Natural killer cell (primary cell): Measurements from ENCODE around the gene CSF2RB. TPM values are rescaled to one million over a fixed set of nuclear protein-coding genes. Genes with fewer than 3 reads are reported as not detected.

Experiments used
- ATAC-seq, 3 donors: fragments of 150-1000 bp in 2 of 3; fragments of 200-7000 bp in 1 of 3; cut with Tn5 transposase; 1 replicate in 1 of 3; 2 replicates in 2 of 3; pipeline ENCODE4 v1.10.0; 2021; ENCODE audit warnings: mild to moderate bottlenecking in 2 of 3, moderate library complexity in 2 of 3
- DNase-seq, 2 donors: peaks; one replicate each; pipeline versions ENCODE4 v3.0.0 to v3.0.0-alpha.2; 2013 to 2021; ENCODE audit warnings: mixed read lengths in 1 of 2
- H3K27ac ChIP-seq: one replicate; pipeline ENCODE4 v1.5.1; 2013; ENCODE audit warnings: mild to moderate bottlenecking, low read length
- H3K27me3 ChIP-seq: one replicate; pipeline ENCODE4 v1.6.1; 2013; ENCODE audit warnings: low read length; ENCODE audit not compliant: control insufficient read depth, insufficient read depth
- H3K36me3 ChIP-seq: one replicate; pipeline ENCODE4 v1.6.1; 2013; ENCODE audit warnings: low read length; ENCODE audit not compliant: control insufficient read depth, insufficient read depth
- H3K4me1 ChIP-seq: one replicate; pipeline ENCODE4 v1.6.1; 2013; ENCODE audit warnings: low read length; ENCODE audit not compliant: control insufficient read depth, insufficient read depth
- H3K4me3 ChIP-seq: one replicate; pipeline ENCODE4 v1.5.1; 2013; ENCODE audit warnings: low read length
- H3K9me3 ChIP-seq: one replicate; pipeline ENCODE4 v1.6.1; 2013; ENCODE audit warnings: low read length; ENCODE audit not compliant: control insufficient read depth, insufficient read depth
- H3K27ac Mint-ChIP-seq, 2 donors: one replicate each; pipeline ENCODE4 v1.8.0; 2022; ENCODE audit warnings: mild to moderate bottlenecking in 2 of 2, mixed read lengths in 2 of 2, moderate library complexity in 1 of 2
- H3K27me3 Mint-ChIP-seq, 2 donors: one replicate each; pipeline ENCODE4 v1.8.0; 2022; ENCODE audit warnings: low read depth in 2 of 2, mixed read lengths in 2 of 2
- H3K36me3 Mint-ChIP-seq: one replicate; pipeline ENCODE4 v1.8.0; 2022; ENCODE audit warnings: mixed read lengths
- H3K4me1 Mint-ChIP-seq, 2 donors: one replicate each; pipeline ENCODE4 v1.8.0; 2022; ENCODE audit warnings: mixed read lengths in 2 of 2
- H3K4me3 Mint-ChIP-seq: one replicate; pipeline ENCODE4 v1.8.0; 2022; ENCODE audit warnings: mild to moderate bottlenecking, moderate library complexity, mixed read lengths
- H3K9me3 Mint-ChIP-seq, 2 donors: one replicate each; pipeline ENCODE4 v1.8.0; 2022; ENCODE audit warnings: mixed read lengths in 2 of 2
- WGBS: methylation state at CpG from one replicate; pipeline ENCODE4 v1.1.7; 2013; ENCODE audit warnings: missing lambda C conversion rate; ENCODE audit not compliant: insufficient coverage; 5-methylcytosine and 5-hydroxymethylcytosine counted together
- intact Hi-C: fragments of 100-400 bp; cut with micrococcal nuclease; formaldehyde crosslinking; loops from one replicate; pipeline ENCODE4 v1.14.2; 2022
- total RNA-seq, 4 donors: library from RNA; stranded (reverse); fragments of 120-200 nt in 1 of 4; gene quantifications; one replicate each; pipeline versions ENCODE4 v1.2.3 to v1.2.4, GENCODE V29; 2013 to 2022
- TF ChIP-seq, protein P1 (sequence below): fragments of 200-600 bp; IDR thresholded peaks from one replicate; pipeline ENCODE4 v1.8.0; 2022; ENCODE audit warnings: antibody characterized with exemption

Gene CSF2RB
- total RNA-seq, 3 donors from 2014 or later (not counting 1 experiment from before 2014, with no cell fraction given), result 3.8 to 274 (median 8.2) TPM

DNA sequence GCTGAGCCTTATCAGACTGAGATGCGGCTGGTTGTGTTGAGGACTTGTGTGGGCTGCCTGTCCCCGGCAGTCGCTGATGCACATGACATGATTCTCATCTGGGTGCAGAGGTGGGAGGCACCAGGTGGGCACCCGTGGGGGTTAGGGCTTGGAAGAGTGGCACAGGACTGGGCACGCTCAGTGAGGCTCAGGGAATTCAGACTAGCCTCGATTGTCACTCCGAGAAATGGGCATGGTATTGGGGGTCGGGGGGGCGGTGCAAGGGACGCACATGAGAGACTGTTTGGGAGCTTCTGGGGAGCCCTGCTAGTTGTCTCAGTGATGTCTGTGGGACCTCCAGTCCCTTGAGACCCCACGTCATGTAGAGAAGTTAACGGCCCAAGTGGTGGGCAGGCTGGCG is 25.5 kb downstream of the CSF2RB start:
- Mint-ChIP-seq H3K9me3 (no peaks in the 10 kb centered on the region), H3K4me1 (peaks cover 0 to 7% of the 10 kb centered on the region in 2 donors), H3K36me3 (no peaks in the 10 kb centered on the region), H3K27ac (no peak overlapping the region), H3K27me3 (peaks cover 14 to 17% of the 10 kb centered on the region in 2 donors), H3K4me3 (no peak overlapping the region)
- no peaks in the 10 kb centered on the region for H3K36me3 ChIP-seq
- 90% methylated on average over 13 of the region's 13 CpGs for WGBS
- intact Hi-C loops, result no loop called here
- no peak overlapping the region for H3K4me3 ChIP-seq
- H3K27me3 ChIP-seq, result no peaks in the 10 kb centered on the region
- no peak for ATAC-seq
- DNase-seq, result no peak
- peaks cover 6% of the 10 kb centered on the region for H3K4me1 ChIP-seq
- no peaks in the 10 kb centered on the region for H3K9me3 ChIP-seq
- TF ChIP-seq, protein P1, sequence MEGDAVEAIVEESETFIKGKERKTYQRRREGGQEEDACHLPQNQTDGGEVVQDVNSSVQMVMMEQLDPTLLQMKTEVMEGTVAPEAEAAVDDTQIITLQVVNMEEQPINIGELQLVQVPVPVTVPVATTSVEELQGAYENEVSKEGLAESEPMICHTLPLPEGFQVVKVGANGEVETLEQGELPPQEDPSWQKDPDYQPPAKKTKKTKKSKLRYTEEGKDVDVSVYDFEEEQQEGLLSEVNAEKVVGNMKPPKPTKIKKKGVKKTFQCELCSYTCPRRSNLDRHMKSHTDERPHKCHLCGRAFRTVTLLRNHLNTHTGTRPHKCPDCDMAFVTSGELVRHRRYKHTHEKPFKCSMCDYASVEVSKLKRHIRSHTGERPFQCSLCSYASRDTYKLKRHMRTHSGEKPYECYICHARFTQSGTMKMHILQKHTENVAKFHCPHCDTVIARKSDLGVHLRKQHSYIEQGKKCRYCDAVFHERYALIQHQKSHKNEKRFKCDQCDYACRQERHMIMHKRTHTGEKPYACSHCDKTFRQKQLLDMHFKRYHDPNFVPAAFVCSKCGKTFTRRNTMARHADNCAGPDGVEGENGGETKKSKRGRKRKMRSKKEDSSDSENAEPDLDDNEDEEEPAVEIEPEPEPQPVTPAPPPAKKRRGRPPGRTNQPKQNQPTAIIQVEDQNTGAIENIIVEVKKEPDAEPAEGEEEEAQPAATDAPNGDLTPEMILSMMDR, result no peak
- no peak overlapping the region for H3K27ac ChIP-seq

DNA sequence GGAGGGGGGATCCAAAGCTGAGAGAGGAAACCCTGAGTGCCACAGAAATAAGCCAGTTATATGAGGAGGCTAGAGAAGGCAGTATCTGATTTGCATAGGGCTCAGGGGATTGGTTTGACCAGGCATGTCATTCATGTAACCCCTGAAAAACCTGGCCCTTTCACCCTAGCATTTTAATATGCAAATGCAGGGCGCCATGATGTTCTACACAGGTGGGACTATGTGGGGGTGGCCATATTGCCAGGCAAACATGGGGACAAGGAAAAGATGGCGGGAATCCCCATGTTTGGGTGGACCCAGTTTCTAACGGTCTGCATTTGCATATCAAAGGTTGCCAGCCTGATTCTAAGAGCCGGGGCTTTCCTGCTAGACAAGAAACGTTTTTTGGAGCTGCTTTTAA is 27.2 kb downstream of the CSF2RB start:
- DNase-seq, result peak in 1 of 2 donors; percentile 32
- H3K4me1 ChIP-seq, result peaks cover 6% of the 10 kb centered on the region
- intact Hi-C loops, result no loop called here
- H3K9me3 Mint-ChIP-seq, result no peaks in the 10 kb centered on the region
- no peaks in the 10 kb centered on the region for H3K9me3 ChIP-seq
- no peak overlapping the region for H3K4me3 ChIP-seq
- no peak overlapping the region for H3K27ac ChIP-seq
- ATAC-seq, result peak in 1 of 3 donors; percentile 39
- TF ChIP-seq, protein P1, result no peak
- no peaks in the 10 kb centered on the region for H3K36me3 ChIP-seq
- peaks cover 16 to 34% of the 10 kb centered on the region in 2 donors for H3K27me3 Mint-ChIP-seq
- no peak overlapping the region for H3K4me3 Mint-ChIP-seq
- 65% methylated on average over 5 of the region's 5 CpGs for WGBS
- no peak overlapping the region for H3K27ac Mint-ChIP-seq
- no peaks in the 10 kb centered on the region for H3K36me3 Mint-ChIP-seq
- no peaks in the 10 kb centered on the region for H3K27me3 ChIP-seq
- H3K4me1 Mint-ChIP-seq, result peaks cover 0 to 7% of the 10 kb centered on the region in 2 donors

DNA sequence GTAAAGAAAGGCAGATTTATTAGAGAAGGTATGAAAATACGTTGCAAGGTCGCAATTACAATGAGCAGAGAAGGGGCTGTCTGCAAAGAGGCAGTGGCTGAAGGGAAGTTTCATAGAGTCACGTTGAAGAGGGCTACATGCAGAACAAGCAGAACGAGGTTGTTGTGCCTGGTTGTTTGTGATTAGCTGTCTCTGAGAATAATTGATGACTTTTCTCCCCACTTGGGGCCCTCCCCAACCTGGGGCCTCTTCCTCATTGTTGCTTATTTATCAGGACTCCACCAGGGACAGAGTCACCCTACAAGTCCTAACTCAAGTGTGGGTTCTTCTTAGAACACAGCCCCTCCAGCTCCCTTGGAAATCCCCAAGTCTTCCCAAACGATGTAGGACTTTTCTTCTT is 29.1 kb downstream of the CSF2RB start:
- peaks cover 16 to 34% of the 10 kb centered on the region in 2 donors for H3K27me3 Mint-ChIP-seq
- TF ChIP-seq, protein P1, result no peak
- no peak overlapping the region for H3K27ac Mint-ChIP-seq
- H3K4me3 Mint-ChIP-seq, result no peak overlapping the region
- ATAC-seq (no peak), DNase-seq (no peak)
- Histone ChIP-seq H3K27ac (no peak overlapping the region), H3K4me3 (no peak overlapping the region), H3K27me3 (no peaks in the 10 kb centered on the region), H3K4me1 (no peaks in the 10 kb centered on the region), H3K9me3 (no peaks in the 10 kb centered on the region), H3K36me3 (no peaks in the 10 kb centered on the region)
- no peaks in the 10 kb centered on the region for H3K4me1 Mint-ChIP-seq
- H3K9me3 Mint-ChIP-seq, result no peaks in the 10 kb centered on the region
- intact Hi-C loops, result no loop called here
- 64% methylated on average over 5 of the region's 5 CpGs for WGBS
- no peaks in the 10 kb centered on the region for H3K36me3 Mint-ChIP-seq
